Body of pancreas (tissue), 4 donors: Measurements from ENCODE around the gene CARD14. TPM values are rescaled to one million over a fixed set of nuclear protein-coding genes. Genes with fewer than 3 reads are reported as not detected.

Source experiments
- ATAC-seq: fragments of 150-250 bp; one replicate; pipeline ENCODE4 v1.9.1; 2016
- DNase-seq, 4 donors: peaks; one replicate each; pipeline ENCODE4 v3.0.0-alpha.2; 2019
- H3K27ac ChIP-seq, 4 donors: fragments of 200-600 bp; sonication (generic); 1 replicate in 3 of 4; 2 replicates in 1 of 4; pipeline versions ENCODE4 v1.5.1 to v1.6.1; 2016 to 2019; ENCODE audit warnings: mild to moderate bottlenecking in 1 of 4, mixed read lengths in 1 of 4, moderate library complexity in 1 of 4
- H3K27me3 ChIP-seq, 2 donors: fragments of 200-600 bp; sonication (generic); one replicate each; pipeline ENCODE4 v1.6.0; 2016; ENCODE audit warnings: mild to moderate bottlenecking in 1 of 2
- H3K36me3 ChIP-seq, 2 donors: fragments of 200-600 bp; sonication (generic); replicated peaks in 1 of 2; 2 replicates each; pipeline ENCODE4 v1.5.1; 2016; ENCODE audit warnings: low read depth in 2 of 2; ENCODE audit not compliant: insufficient read depth in 1 of 2
- H3K4me1 ChIP-seq: fragments of 200-600 bp; sonication (generic); one replicate; pipeline ENCODE4 v1.6.0; 2016
- H3K4me3 ChIP-seq, 2 donors: fragments of 200-600 bp; sonication (generic); 1 replicate in 1 of 2; 2 replicates in 1 of 2; pipeline ENCODE4 v1.5.1; 2016 to 2019
- H3K9me3 ChIP-seq, 3 donors: fragments of 200-600 bp; sonication (generic); 1 replicate in 2 of 3; 2 replicates in 1 of 3; pipeline ENCODE4 v1.5.1; 2016
- POLR2A ChIP-seq, 3 donors: fragments of 450-650 bp; IDR thresholded peaks; one replicate each; pipeline ENCODE4 v1.6.1; 2016; ENCODE audit warnings: antibody characterized with exemption in 3 of 3, mild to moderate bottlenecking in 2 of 3
- WGBS, 2 donors: methylation state at CpG; one replicate each; pipeline ENCODE4 v1.1.5; 2017; 5-methylcytosine and 5-hydroxymethylcytosine counted together
- intact Hi-C: fragments of 100-400 bp; cut with DNase I; formaldehyde crosslinking; loops from one replicate; pipeline ENCODE4 v1.15.1; 2023
- total RNA-seq, 2 donors: library from RNA; depleted of rRNA; stranded (reverse); fragments of >200 nt; gene quantifications; one replicate each; pipeline ENCODE4 v1.1.0, GENCODE V29; 2016
- TF ChIP-seq, protein P1 (sequence below), 7 experiments: fragments of 450-650 bp in 4 of 7; fragments of 200-600 bp in 3 of 7; sonication (generic) in 3 of 7; IDR thresholded peaks; one replicate each; pipeline ENCODE4 v1.5.1; 2016 to 2019; ENCODE audit warnings: antibody characterized with exemption in 7 of 7

Gene CARD14
- total RNA-seq, 2 donors from 2014 or later = not detected

DNA sequence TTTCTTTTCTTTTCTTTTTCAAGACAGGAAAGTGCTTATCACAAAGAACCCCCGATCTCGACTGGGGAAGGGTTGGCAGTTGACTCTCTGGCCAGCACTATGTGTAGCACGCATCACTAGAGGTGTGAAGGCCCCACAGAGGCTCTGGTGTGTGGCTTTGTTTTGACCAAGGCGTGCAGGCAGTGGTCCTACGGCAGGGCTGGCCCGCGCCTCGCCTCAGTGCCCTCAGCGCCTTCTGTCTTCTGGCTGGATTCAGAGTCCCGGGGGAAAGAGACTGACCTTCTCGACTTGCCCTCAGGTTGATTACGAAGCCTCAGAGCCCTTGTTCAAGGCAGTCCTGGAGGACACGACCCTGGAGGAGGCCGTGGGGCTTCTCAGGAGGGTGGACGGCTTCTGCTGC lies 31.6 kb downstream of the CARD14 start:
- Histone ChIP-seq H3K27ac (no peak overlapping the region), H3K9me3 (no peaks in the 10 kb centered on the region), H3K36me3 (no peaks in the 10 kb centered on the region), H3K4me1 (no peaks in the 10 kb centered on the region), H3K4me3 (no peak overlapping the region), H3K27me3 (no peaks in the 10 kb centered on the region)
- no peak for ATAC-seq
- 72 to 84% methylated on average over 12 to 15 of the region's 15 CpGs for WGBS, 2 donors
- TF ChIP-seq, protein P1, sequence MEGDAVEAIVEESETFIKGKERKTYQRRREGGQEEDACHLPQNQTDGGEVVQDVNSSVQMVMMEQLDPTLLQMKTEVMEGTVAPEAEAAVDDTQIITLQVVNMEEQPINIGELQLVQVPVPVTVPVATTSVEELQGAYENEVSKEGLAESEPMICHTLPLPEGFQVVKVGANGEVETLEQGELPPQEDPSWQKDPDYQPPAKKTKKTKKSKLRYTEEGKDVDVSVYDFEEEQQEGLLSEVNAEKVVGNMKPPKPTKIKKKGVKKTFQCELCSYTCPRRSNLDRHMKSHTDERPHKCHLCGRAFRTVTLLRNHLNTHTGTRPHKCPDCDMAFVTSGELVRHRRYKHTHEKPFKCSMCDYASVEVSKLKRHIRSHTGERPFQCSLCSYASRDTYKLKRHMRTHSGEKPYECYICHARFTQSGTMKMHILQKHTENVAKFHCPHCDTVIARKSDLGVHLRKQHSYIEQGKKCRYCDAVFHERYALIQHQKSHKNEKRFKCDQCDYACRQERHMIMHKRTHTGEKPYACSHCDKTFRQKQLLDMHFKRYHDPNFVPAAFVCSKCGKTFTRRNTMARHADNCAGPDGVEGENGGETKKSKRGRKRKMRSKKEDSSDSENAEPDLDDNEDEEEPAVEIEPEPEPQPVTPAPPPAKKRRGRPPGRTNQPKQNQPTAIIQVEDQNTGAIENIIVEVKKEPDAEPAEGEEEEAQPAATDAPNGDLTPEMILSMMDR (IDR thresholded peaks at IDR 0.05) = no peak
- no peak for TF ChIP-seq POLR2A (IDR thresholded peaks at IDR 0.05)
- no peak for DNase-seq
- intact Hi-C loops = no loop called here

DNA sequence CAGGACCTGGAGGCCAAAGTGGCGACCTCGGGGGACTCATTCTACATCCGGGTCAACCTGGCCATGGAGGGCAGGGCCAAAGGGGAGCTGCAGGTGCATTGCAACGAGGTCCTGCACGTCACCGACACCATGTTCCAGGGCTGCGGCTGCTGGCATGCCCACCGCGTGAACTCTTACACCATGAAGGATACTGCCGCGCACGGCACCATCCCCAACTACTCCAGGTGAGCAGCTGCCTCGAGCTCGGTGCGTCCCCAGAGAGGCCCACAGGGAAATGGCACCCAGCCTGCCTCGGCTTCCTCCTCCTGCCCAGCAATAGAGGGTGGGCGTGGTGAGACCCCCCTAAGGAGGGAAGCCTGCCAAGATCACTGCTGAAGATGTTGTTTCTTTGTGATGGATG lies 32.4 kb downstream of the CARD14 start:
- no peaks in the 10 kb centered on the region for H3K27me3 ChIP-seq
- no peak for ATAC-seq
- no peaks in the 10 kb centered on the region for H3K4me1 ChIP-seq
- intact Hi-C loops = no loop called here
- no peak overlapping the region for H3K4me3 ChIP-seq
- no peak for TF ChIP-seq POLR2A (IDR thresholded peaks at IDR 0.05)
- TF ChIP-seq, protein P1 (IDR thresholded peaks at IDR 0.05) = no peak
- no peaks in the 10 kb centered on the region for H3K9me3 ChIP-seq
- WGBS, 2 donors = 80 to 81% methylated on average over 10 to 17 of the region's 17 CpGs
- no peak overlapping the region for H3K27ac ChIP-seq
- no peak for DNase-seq
- H3K36me3 ChIP-seq = no peaks in the 10 kb centered on the region

DNA sequence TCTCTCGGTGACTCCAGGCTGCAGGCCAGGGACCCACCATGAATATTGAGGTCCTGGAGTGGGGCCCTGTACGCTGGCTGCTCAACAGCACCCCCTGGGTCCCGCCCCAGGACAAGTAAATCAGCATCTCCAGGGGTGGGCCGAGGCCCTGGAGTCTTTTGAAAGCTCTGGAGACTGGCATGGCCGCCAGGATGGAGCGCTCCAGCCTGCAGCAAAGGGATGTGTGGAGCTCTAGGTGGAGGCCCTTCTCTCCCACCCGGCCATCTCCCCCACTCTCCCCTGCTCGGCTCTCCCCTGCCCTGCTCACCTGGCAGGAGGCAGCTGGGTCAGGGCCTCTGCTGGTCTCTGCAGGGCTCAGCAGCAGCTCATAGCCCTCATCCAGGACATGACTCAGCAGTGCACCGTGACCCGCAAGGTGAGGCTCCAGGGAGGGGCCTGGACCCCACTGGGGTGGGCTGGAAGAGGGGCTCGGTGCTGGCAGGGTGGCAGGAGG lies 33.7 kb downstream of the CARD14 start:
- WGBS, 2 donors = 80 to 82% methylated on average over 2 to 11 of the region's 11 CpGs
- Histone ChIP-seq H3K27ac (no peak overlapping the region), H3K27me3 (no peaks in the 10 kb centered on the region), H3K4me1 (no peaks in the 10 kb centered on the region), H3K9me3 (no peaks in the 10 kb centered on the region), H3K4me3 (no peak overlapping the region), H3K36me3 (no peaks in the 10 kb centered on the region)
- no peak for TF ChIP-seq POLR2A (IDR thresholded peaks at IDR 0.05)
- TF ChIP-seq, protein P1 (IDR thresholded peaks at IDR 0.05) = no peak
- intact Hi-C loops = no loop called here
- no peak for DNase-seq
- no peak for ATAC-seq

DNA sequence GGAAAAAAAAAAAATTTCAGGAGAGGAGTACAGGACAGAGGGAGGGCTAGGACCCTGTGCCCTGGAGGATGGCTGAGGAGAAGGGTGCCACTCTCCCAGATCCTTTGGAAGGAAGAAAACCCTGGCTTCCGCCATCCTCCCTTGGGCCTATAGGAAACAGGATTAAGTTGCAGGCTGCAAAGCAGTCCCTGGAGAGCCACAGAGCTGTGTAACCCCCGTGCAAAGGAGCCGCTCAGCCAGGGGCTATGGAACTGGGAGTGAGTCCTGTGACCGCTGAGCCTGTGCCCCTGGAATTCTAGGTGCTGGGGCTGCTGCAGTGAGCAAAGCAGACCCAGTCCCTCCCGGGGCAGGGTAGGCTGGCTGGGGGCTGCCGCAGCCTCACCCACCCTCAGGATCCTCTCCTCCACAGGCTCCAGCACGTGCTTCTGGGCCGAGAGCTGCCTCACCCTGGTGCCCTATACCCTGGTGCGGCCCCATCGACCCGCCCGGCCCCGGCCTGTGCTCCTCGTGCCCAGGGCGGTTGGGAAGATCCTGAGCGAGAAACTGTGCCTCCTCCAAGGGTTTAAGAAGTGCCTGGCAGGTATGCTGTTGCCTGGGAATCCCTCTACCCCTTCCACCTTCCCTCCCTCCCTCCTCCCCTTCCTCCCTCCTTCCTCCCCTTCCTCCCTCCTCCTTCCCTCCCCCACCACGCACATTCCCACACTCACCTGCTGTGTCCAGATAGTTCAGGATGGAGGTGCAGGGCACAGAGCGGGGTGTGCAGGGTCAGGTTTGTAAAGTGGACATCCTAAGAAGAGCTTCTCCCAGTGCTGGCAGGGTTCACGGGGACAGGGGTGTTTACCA lies 35.0 kb downstream of the CARD14 start:
- ATAC-seq (no peak), DNase-seq (no peak)
- Histone ChIP-seq H3K27me3 (no peaks in the 10 kb centered on the region), H3K27ac (no peak overlapping the region), H3K36me3 (no peaks in the 10 kb centered on the region), H3K4me1 (no peaks in the 10 kb centered on the region), H3K9me3 (no peaks in the 10 kb centered on the region), H3K4me3 (no peak overlapping the region)
- intact Hi-C loops = no loop called here
- TF ChIP-seq POLR2A (IDR thresholded peaks at IDR 0.05) = no peak
- TF ChIP-seq, protein P1 (IDR thresholded peaks at IDR 0.05) = no peak
- 79 to 91% methylated on average over 5 to 19 of the region's 19 CpGs for WGBS, 2 donors

DNA sequence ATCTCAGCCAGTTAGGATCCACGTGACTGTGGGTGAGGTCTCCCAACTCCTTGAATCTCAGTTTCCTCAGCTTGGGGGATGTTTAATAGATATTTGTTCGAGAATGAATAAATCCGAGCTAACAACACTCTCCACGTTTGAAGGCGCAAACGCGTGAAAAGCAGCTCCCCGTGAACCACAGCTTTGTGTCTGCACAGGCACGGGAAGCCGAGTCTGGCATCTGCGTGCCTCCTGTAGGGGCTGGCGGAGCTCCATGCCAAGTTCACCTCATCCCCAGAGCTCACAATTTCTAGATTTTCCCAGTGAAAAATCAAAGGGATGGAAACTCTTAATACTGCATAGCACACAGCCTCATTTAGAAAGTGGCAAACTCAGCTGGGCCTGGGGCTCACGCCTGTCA lies 36.0 kb downstream of the CARD14 start:
- intact Hi-C loops = no loop called here
- peaks cover 0 to 3% of the 10 kb centered on the region in 2 donors for H3K36me3 ChIP-seq
- no peak for DNase-seq
- H3K4me3 ChIP-seq = no peak overlapping the region
- no peaks in the 10 kb centered on the region for H3K27me3 ChIP-seq
- WGBS, 2 donors = 86% methylated on average over 13 of the region's 13 CpGs
- no peaks in the 10 kb centered on the region for H3K9me3 ChIP-seq
- no peak overlapping the region for H3K27ac ChIP-seq
- TF ChIP-seq, protein P1 (IDR thresholded peaks at IDR 0.05) = no peak
- no peak for TF ChIP-seq POLR2A (IDR thresholded peaks at IDR 0.05)
- no peaks in the 10 kb centered on the region for H3K4me1 ChIP-seq
- no peak for ATAC-seq
